ENCODE results near the gene GMPPA.
A peak's percentile ranks its signal among the peaks of the same experiment; 100 is the strongest.

DNA sequence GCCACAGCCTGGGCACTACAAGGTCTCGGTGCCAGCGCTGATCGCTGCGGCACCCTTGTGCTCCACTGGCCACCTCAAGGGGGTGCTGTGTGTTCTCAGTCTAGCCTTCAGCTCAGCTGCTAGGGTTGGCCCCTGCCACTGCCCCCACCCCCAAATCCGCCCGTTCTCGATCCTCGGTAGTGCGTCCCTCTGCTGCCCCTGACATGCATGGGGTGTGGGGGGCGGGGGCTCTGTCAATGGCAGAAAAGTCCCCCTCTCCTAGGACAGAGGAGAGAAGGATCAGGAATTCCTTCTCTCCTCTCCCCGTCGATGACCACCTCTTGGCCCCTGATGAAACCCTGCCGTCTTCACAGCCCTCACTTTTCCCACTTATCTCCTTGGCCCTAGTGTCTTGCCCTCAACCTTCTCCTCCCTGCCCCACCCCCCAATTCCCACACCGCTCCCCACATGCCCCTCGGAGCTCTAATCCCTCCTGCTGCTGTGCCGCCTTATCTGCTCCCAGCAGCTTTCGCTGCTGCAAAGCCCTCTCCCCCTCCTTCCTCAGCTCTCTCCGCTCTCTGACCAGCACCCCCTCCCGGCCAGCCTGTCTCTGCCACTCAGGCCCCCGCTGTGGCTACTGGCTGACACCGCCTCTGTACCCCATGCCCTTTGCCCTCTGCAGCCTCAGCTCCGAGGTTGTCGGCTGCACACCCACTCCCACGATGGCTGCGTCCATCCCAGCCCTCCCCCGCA is 11.3 kb downstream of the GMPPA start:
- TF ChIP-seq, protein P1, sequence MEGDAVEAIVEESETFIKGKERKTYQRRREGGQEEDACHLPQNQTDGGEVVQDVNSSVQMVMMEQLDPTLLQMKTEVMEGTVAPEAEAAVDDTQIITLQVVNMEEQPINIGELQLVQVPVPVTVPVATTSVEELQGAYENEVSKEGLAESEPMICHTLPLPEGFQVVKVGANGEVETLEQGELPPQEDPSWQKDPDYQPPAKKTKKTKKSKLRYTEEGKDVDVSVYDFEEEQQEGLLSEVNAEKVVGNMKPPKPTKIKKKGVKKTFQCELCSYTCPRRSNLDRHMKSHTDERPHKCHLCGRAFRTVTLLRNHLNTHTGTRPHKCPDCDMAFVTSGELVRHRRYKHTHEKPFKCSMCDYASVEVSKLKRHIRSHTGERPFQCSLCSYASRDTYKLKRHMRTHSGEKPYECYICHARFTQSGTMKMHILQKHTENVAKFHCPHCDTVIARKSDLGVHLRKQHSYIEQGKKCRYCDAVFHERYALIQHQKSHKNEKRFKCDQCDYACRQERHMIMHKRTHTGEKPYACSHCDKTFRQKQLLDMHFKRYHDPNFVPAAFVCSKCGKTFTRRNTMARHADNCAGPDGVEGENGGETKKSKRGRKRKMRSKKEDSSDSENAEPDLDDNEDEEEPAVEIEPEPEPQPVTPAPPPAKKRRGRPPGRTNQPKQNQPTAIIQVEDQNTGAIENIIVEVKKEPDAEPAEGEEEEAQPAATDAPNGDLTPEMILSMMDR (IDR thresholded peaks at IDR 0.05), result peak; percentile 31
- TF ChIP-seq JUN (CRISPR knock-in tag; IDR thresholded peaks at IDR 0.05), result no peak
- no peak for TF ChIP-seq TEAD4 (CRISPR knock-in tag; IDR thresholded peaks at IDR 0.05)
- no peak for TF ChIP-seq SMAD4 (CRISPR knock-in tag; IDR thresholded peaks at IDR 0.05)
- no peak for TF ChIP-seq TEAD1 (CRISPR knock-in tag; IDR thresholded peaks at IDR 0.05)
- TF ChIP-seq ZNF138 (CRISPR knock-in tag; conservative IDR thresholded peaks at IDR 0.05), result no peak
- TF ChIP-seq TCF7 (CRISPR knock-in tag; IDR thresholded peaks at IDR 0.05; ENCODE audit: low read depth), result no peak
- TF ChIP-seq, protein P2, sequence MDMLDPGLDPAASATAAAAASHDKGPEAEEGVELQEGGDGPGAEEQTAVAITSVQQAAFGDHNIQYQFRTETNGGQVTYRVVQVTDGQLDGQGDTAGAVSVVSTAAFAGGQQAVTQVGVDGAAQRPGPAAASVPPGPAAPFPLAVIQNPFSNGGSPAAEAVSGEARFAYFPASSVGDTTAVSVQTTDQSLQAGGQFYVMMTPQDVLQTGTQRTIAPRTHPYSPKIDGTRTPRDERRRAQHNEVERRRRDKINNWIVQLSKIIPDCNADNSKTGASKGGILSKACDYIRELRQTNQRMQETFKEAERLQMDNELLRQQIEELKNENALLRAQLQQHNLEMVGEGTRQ (CRISPR knock-in tag; IDR thresholded peaks at IDR 0.05), result no peak
- TF ChIP-seq, protein P3, sequence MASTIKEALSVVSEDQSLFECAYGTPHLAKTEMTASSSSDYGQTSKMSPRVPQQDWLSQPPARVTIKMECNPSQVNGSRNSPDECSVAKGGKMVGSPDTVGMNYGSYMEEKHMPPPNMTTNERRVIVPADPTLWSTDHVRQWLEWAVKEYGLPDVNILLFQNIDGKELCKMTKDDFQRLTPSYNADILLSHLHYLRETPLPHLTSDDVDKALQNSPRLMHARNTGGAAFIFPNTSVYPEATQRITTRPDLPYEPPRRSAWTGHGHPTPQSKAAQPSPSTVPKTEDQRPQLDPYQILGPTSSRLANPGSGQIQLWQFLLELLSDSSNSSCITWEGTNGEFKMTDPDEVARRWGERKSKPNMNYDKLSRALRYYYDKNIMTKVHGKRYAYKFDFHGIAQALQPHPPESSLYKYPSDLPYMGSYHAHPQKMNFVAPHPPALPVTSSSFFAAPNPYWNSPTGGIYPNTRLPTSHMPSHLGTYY (CRISPR knock-in tag; IDR thresholded peaks at IDR 0.05), result no peak
- TF ChIP-seq IRF2 (CRISPR knock-in tag; IDR thresholded peaks at IDR 0.05; ENCODE audit: borderline replicate concordance, low read depth), result no peak
- TF ChIP-seq SMAD3 (CRISPR knock-in tag; IDR thresholded peaks at IDR 0.05; ENCODE audit: borderline replicate concordance), result no peak
